Measurements from ENCODE around the gene YY1AP1. TPM values are rescaled to one million over a fixed set of nuclear protein-coding genes. Genes with fewer than 3 reads are reported as not detected.
"Not testable (repeated sequence)": the region's sequence is repeated elsewhere in the genome, so short reads cannot be mapped to it uniquely, and the experiment has no call there.

Gene YY1AP1
- total RNA-seq, 6 donors from 2014 or later: 49.3 to 225 (median 89.9) TPM

DNA sequence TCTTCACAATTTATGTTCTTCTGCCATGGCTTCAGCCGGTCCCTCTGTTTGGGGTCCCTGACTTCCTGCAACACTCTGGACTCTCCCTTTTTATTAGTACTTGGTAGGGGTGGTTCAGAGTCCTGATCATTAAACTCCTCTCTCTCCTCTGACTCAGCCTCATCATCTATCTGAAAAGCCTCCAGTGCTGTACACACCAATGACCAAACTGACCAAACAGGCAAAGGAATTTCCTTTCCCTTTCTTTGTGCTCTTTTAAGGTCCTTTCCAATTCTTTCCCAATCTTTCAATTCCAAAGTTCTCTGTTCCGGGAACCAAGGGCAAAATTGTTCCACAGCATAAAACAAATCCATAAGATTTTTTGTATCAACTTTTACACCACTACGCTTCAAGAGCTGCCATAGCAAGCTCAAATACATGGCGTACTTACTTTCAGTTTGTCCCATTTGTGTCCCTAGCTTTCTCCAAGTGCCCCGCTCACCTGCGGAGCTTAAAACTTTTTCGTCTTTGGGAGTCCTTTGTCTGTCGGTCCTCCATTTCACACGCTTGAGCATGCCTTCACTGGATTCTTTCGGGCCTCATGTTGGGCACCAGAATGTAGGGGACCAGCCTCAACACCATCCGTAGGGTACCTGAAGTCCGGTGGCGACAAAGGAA is 9.9 kb upstream of the YY1AP1 start:
- 95 to 96% methylated on average over 13 of the region's 13 CpGs for WGBS, 2 donors

GRCh38 chr1:155697616-155698015 is 9.0 kb upstream of the YY1AP1 start:
- H3K9me3 ChIP-seq; H3K4me3 ChIP-seq; DNase-seq; H3K36me3 ChIP-seq; H3K27ac ChIP-seq; ATAC-seq (ENCODE audit: low FRiP score in 2 of 2); H3K27me3 ChIP-seq: not testable (repeated sequence)
- H3K4me1 ChIP-seq: peaks cover 3 to 14% (median 9%) of the 10 kb centered on the region in 4 donors
- 93 to 96% methylated on average over 11 of the region's 11 CpGs for WGBS, 2 donors

More for the DNA sequence above, 9.9 kb upstream of the YY1AP1 start:
- no peaks in the 10 kb centered on the region for H3K9me3 ChIP-seq
- no peaks in the 10 kb centered on the region for H3K27me3 ChIP-seq
- H3K36me3 ChIP-seq: no peaks in the 10 kb centered on the region
- TF ChIP-seq EP300 (IDR thresholded peaks at IDR 0.05) (no peak), POLR2A (IDR thresholded peaks at IDR 0.05) (no peak), CTCF (IDR thresholded peaks at IDR 0.05) (no peak), POLR2AphosphoS5 (IDR thresholded peaks at IDR 0.05) (no peak)
- H3K4me1 ChIP-seq: peaks cover 3 to 14% (median 9%) of the 10 kb centered on the region in 4 donors
- H3K4me3 ChIP-seq: no peak overlapping the region
- H3K27ac ChIP-seq: no peak overlapping the region
- DNase-seq (no peak), ATAC-seq (ENCODE audit: low FRiP score in 2 of 2) (no peak)

GRCh38 chr1:155697046-155697445 is 8.5 kb upstream of the YY1AP1 start:
- H3K9me3 ChIP-seq: no peaks in the 10 kb centered on the region
- 95 to 97% methylated on average over 10 of the region's 10 CpGs for WGBS, 2 donors
- no peak overlapping the region for H3K4me3 ChIP-seq
- H3K4me1 ChIP-seq: peaks cover 1 to 14% (median 9%) of the 10 kb centered on the region in 4 donors
- H3K27ac ChIP-seq: no peak overlapping the region
- H3K27me3 ChIP-seq: no peaks in the 10 kb centered on the region
- ATAC-seq (ENCODE audit: low FRiP score in 2 of 2) (no peak), DNase-seq (no peak)
- H3K36me3 ChIP-seq: peaks cover 0 to 4% (median under 1%) of the 10 kb centered on the region in 4 donors
- no peak for TF ChIP-seq POLR2AphosphoS5 (IDR thresholded peaks at IDR 0.05)
- TF ChIP-seq CTCF (IDR thresholded peaks at IDR 0.05): no peak
- TF ChIP-seq EP300 (IDR thresholded peaks at IDR 0.05): no peak
- TF ChIP-seq POLR2A (IDR thresholded peaks at IDR 0.05): no peak

DNA sequence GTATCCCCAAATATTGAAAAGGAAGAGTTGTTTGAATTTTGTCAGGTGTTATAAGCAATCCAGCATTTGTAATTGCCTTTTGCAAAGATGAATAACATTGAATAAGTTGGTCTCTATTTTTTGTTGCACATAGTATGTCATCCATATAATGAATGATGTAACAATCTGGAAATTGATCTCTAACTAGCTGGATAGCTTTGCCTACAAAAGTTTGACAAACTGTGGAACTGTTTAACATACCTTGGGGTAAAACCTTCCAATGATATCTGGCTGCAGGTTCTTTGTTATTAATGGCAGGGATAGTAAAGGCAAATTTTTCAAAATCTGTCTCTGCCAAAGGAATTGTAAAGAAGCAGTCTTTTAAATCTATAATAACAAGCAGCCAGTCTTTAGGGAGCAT is 8.0 kb upstream of the YY1AP1 start:
- Histone ChIP-seq H3K27me3 (no peaks in the 10 kb centered on the region), H3K4me1 (peaks cover 0 to 14% (median 10%) of the 10 kb centered on the region in 4 donors), H3K4me3 (no peak overlapping the region), H3K9me3 (no peaks in the 10 kb centered on the region), H3K36me3 (peaks cover 0 to 9% (median 3%) of the 10 kb centered on the region in 4 donors), H3K27ac (no peak overlapping the region)
- no peak for DNase-seq
- ATAC-seq (ENCODE audit: low FRiP score in 2 of 2): no peak
- no peak for TF ChIP-seq POLR2AphosphoS5 (IDR thresholded peaks at IDR 0.05)
- no peak for TF ChIP-seq CTCF (IDR thresholded peaks at IDR 0.05)
- no peak for TF ChIP-seq POLR2A (IDR thresholded peaks at IDR 0.05)
- TF ChIP-seq EP300 (IDR thresholded peaks at IDR 0.05): no peak

GRCh38 chr1:155695608-155696007 is 7.0 kb upstream of the YY1AP1 start:
- no peaks in the 10 kb centered on the region for H3K27me3 ChIP-seq
- H3K4me1 ChIP-seq: peaks cover under 1 to 24% (median 10%) of the 10 kb centered on the region in 4 donors
- peaks cover 0 to 15% (median 3%) of the 10 kb centered on the region in 4 donors for H3K36me3 ChIP-seq
- ATAC-seq (ENCODE audit: low FRiP score in 2 of 2) (no peak), DNase-seq (no peak)
- no peak for TF ChIP-seq POLR2A (IDR thresholded peaks at IDR 0.05)
- no peak for TF ChIP-seq EP300 (IDR thresholded peaks at IDR 0.05)
- TF ChIP-seq CTCF (IDR thresholded peaks at IDR 0.05): no peak
- no peak for TF ChIP-seq POLR2AphosphoS5 (IDR thresholded peaks at IDR 0.05)
- no peak overlapping the region for H3K27ac ChIP-seq
- WGBS, 2 donors: 96 to 99% methylated on average over 3 of the region's 3 CpGs
- no peak overlapping the region for H3K4me3 ChIP-seq
- no peaks in the 10 kb centered on the region for H3K9me3 ChIP-seq
